Heart left ventricle (tissue), 16 donors: ENCODE results near the gene MAP3K9. TPM values are rescaled to one million over a fixed set of nuclear protein-coding genes. Genes with fewer than 3 reads are reported as not detected.
"Not testable (repeated sequence)": the region's sequence is repeated elsewhere in the genome, so short reads cannot be mapped to it uniquely, and the experiment has no call there.

ENCODE experiments used
- ATAC-seq, 4 donors: fragments of 200-7000 bp; cut with Tn5 transposase; one replicate each; pipeline ENCODE4 v1.9.1; 2020 to 2022; ENCODE audit warnings: moderate library complexity in 4 of 4, mild to moderate bottlenecking in 3 of 4, moderate number of reproducible peaks in 1 of 4
- DNase-seq, 5 donors: peaks; one replicate each; pipeline ENCODE4 v3.0.0-alpha.2; 2020
- H3K27ac ChIP-seq, 12 donors: fragments of 200-600 bp; sonication (generic) in 4 of 12; one replicate each; pipeline versions ENCODE4 v1.5.0 to v1.8.0; 2016 to 2022; ENCODE audit warnings: mild to moderate bottlenecking in 2 of 12
- H3K27me3 ChIP-seq, 9 donors: fragments of 200-600 bp; sonication (generic) in 2 of 9; one replicate each; pipeline versions ENCODE4 v1.5.1 to v1.8.0; 2016 to 2022; ENCODE audit warnings: mild to moderate bottlenecking in 3 of 9
- H3K36me3 ChIP-seq, 9 donors: fragments of 200-600 bp; sonication (generic) in 2 of 9; one replicate each; pipeline versions ENCODE4 v1.5.0 to v1.8.0; 2018 to 2022; ENCODE audit warnings: mild to moderate bottlenecking in 2 of 9
- H3K4me1 ChIP-seq, 12 donors: fragments of 200-600 bp; sonication (generic) in 4 of 12; one replicate each; pipeline versions ENCODE4 v1.5.0 to v1.8.0; 2016 to 2022; ENCODE audit warnings: mild to moderate bottlenecking in 3 of 12
- H3K4me3 ChIP-seq, 12 donors: fragments of 200-600 bp; sonication (generic) in 4 of 12; one replicate each; pipeline versions ENCODE4 v1.5.0 to v1.8.0; 2017 to 2022; ENCODE audit warnings: mild to moderate bottlenecking in 9 of 12, moderate library complexity in 4 of 12
- H3K9me3 ChIP-seq, 12 donors: fragments of 200-600 bp; sonication (generic) in 4 of 12; one replicate each; pipeline versions ENCODE4 v1.5.0 to v1.8.0; 2016 to 2022; ENCODE audit warnings: mild to moderate bottlenecking in 1 of 12
- CTCF ChIP-seq, 12 donors: fragments of 200-600 bp; sonication (generic) in 4 of 12; IDR thresholded peaks; one replicate each; pipeline versions ENCODE4 v1.5.0 to v1.8.0; 2018 to 2022; ENCODE audit warnings: antibody characterized with exemption in 12 of 12, mild to moderate bottlenecking in 5 of 12
- POLR2A ChIP-seq, 2 donors: fragments of 450-650 bp; IDR thresholded peaks; one replicate each; pipeline ENCODE4 v1.6.1; 2017; ENCODE audit warnings: antibody characterized with exemption in 2 of 2, mild to moderate bottlenecking in 2 of 2, moderate library complexity in 2 of 2
- WGBS, 4 donors: extraction: QIAGEN DNeasy Blood & Tissue Kit in 2 of 4; methylation state at CpG; one replicate each; pipeline versions ENCODE4 v1.1.5 to v1.1.7; 2013 to 2018; 5-methylcytosine and 5-hydroxymethylcytosine counted together
- intact Hi-C, 10 donors: fragments of 100-400 bp; cut with DNase I; formaldehyde crosslinking; loops; one replicate each; pipeline versions ENCODE4 v1.11.1 to v1.14.2; 2022
- polyA plus RNA-seq, 2 donors: library from polyadenylated mRNA; stranded (reverse); fragments of 200-250 nt; gene quantifications; one replicate each; pipeline ENCODE4 v1.2.3, GENCODE V29; 2013
- total RNA-seq, 9 donors: library from RNA; depleted of rRNA in 2 of 9; stranded (reverse); fragments of >200 nt in 2 of 9; fragmentation: NEBNext Ultra II Directional in 3 of 9; extraction: Animal tissue kit (Norgen Biotek cat#: 25700) in 3 of 9; gene quantifications; one replicate each; pipeline versions ENCODE4 v1.1.0 to v1.2.4, GENCODE V29; 2016 to 2023
- donor health status: ischemic (EF 13 %, LVEDD 7.1; RV severe dilation, severe dysfunction).
- donor health status: healthy with polysubstance abuse.
- donor health status: DM: no; HTN: yes; CAD: no.
- donor health status: DM: no; HTN: no; CAD: no.
- donor health status: ischemic (EF 25% LVEDD 6.9; RV normal size, moderate dysfunction).
- donor health status: ischemic (EF 25% LVEDD 5.7; RV mildly dilated, moderate dysfunction).
- donor health status: healthy.
- donor health status: DM: yes; HTN: yes; CAD: no.
- donor health status: ischemic (EF 35%, LVEDD 5.7; RV mildly dilated, moderate dysfunction).
- donor health status: nonischemic (EF 11% LVEDD 7.7; RV severe dilation, severe dysfunction).
- donor health status: DM: yes; HTN: yes; CAD: no.
- donor health status: PGD.
- donor health status: ischemic (EF 29% LVEDD 5.4; RV normal size, mild dysfunction).
- donor health status: nonischemic (EF 23%, LVEDD 6.1; RV moderate dilation, normal function).

MAP3K9 gene
- total and polyA plus RNA-seq, 11 donors = 0.91 to 3.8 (median 1.7) TPM

- Histone ChIP-seq H3K36me3 (no peaks in the 10 kb centered on the region), H3K27me3 (peaks cover 0 to 3% (median 0%) of the 10 kb centered on the region in 9 donors), H3K9me3 (no peaks in the 10 kb centered on the region), H3K27ac (no peak overlapping the region), H3K4me1 (peaks cover 0 to 8% (median 0%) of the 10 kb centered on the region in 12 donors), H3K4me3 (no peak overlapping the region)
- ATAC-seq (no peak), DNase-seq (no peak)
- no peak for TF ChIP-seq POLR2A (IDR thresholded peaks at IDR 0.05)
- no peak for TF ChIP-seq CTCF (IDR thresholded peaks at IDR 0.05)
- intact Hi-C loops = no loop called here
Observed at GRCh38 chr14:70706177-70706576, 103.1 kb downstream of the MAP3K9 start.

- intact Hi-C loops = no loop called here
- 83 to 90% (median 89%) methylated on average over 1 of the region's 1 CpG for WGBS, 4 donors
- H3K9me3 ChIP-seq = no peaks in the 10 kb centered on the region
Observed at GRCh38 chr14:70704960-70705359, 104.4 kb downstream of the MAP3K9 start.

GRCh38 chr14:70703621-70704168 lies 105.6 kb downstream of the MAP3K9 start:
- WGBS, 4 donors = 85 to 98% (median 93%) methylated on average over 1 of the region's 1 CpG
- H3K9me3 ChIP-seq, ATAC-seq, DNase-seq, H3K27ac ChIP-seq, H3K4me3 ChIP-seq, H3K36me3 ChIP-seq, H3K27me3 ChIP-seq, intact Hi-C loops: not testable (repeated sequence)
- peaks cover 0 to 19% (median 0%) of the 10 kb centered on the region in 12 donors for H3K4me1 ChIP-seq

More at GRCh38 chr14:70704960-70705359, 104.4 kb downstream of the MAP3K9 start:
- Histone ChIP-seq H3K27ac (no peak overlapping the region), H3K36me3 (no peaks in the 10 kb centered on the region), H3K4me1 (peaks cover 0 to 18% (median 0%) of the 10 kb centered on the region in 12 donors), H3K27me3 (peaks cover 0 to 3% (median 0%) of the 10 kb centered on the region in 9 donors), H3K4me3 (no peak overlapping the region)
- no peak for TF ChIP-seq CTCF (IDR thresholded peaks at IDR 0.05)
- no peak for TF ChIP-seq POLR2A (IDR thresholded peaks at IDR 0.05)
- DNase-seq (no peak), ATAC-seq (no peak)

- no peaks in the 10 kb centered on the region for H3K9me3 ChIP-seq
- H3K4me1 ChIP-seq = peaks cover 0 to 33% (median 0%) of the 10 kb centered on the region in 12 donors
- no peak for DNase-seq
- H3K36me3 ChIP-seq = no peaks in the 10 kb centered on the region
- TF ChIP-seq POLR2A (IDR thresholded peaks at IDR 0.05) (no peak), CTCF (IDR thresholded peaks at IDR 0.05) (no peak)
- WGBS, 4 donors = 57 to 90% (median 88%) methylated on average over 3 of the region's 3 CpGs
- H3K27ac ChIP-seq = no peak overlapping the region
- no peak overlapping the region for H3K4me3 ChIP-seq
- peaks cover 0 to 3% (median 0%) of the 10 kb centered on the region in 9 donors for H3K27me3 ChIP-seq
- intact Hi-C loops = no loop called here
- no peak for ATAC-seq
Observed at GRCh38 chr14:70702161-70702560, 107.2 kb downstream of the MAP3K9 start.

- no peak for DNase-seq
- Histone ChIP-seq H3K4me3 (no peak overlapping the region), H3K27ac (no peak overlapping the region), H3K36me3 (no peaks in the 10 kb centered on the region), H3K4me1 (peaks cover 0 to 33% (median 0%) of the 10 kb centered on the region in 12 donors), H3K27me3 (peaks cover 0 to 3% (median 0%) of the 10 kb centered on the region in 9 donors), H3K9me3 (no peaks in the 10 kb centered on the region)
- ATAC-seq = no peak
- TF ChIP-seq CTCF (IDR thresholded peaks at IDR 0.05) (no peak), POLR2A (IDR thresholded peaks at IDR 0.05) (no peak)
- intact Hi-C loops = no loop called here
Observed at GRCh38 chr14:70701610-70702009, 107.7 kb downstream of the MAP3K9 start.
